ENCODE measurements around the gene PXYLP1.

The PXYLP1 gene

GRCh38 chr3:141307351-141308059, 75.9 kb downstream of the PXYLP1 start:
- no peak for TF ChIP-seq FOXM1 (IDR thresholded peaks at IDR 0.05; ENCODE audit: borderline replicate concordance, low read depth)
- no peak for TF ChIP-seq ZBTB7A (IDR thresholded peaks at IDR 0.05; ENCODE audit: low read depth)

- TF ChIP-seq TAF1 (IDR thresholded peaks at IDR 0.05; ENCODE audit: low read depth) (no peak), NFIC (IDR thresholded peaks at IDR 0.05) (no peak), EP300 (IDR thresholded peaks at IDR 0.05; ENCODE audit: borderline replicate concordance) (no peak), EGR1 (IDR thresholded peaks at IDR 0.05) (no peak), CEBPB (IDR thresholded peaks at IDR 0.05) (no peak), CREB1 (IDR thresholded peaks at IDR 0.05; ENCODE audit: low read depth) (no peak), YY1 (IDR thresholded peaks at IDR 0.05; ENCODE audit: low read depth) (no peak), REST (IDR thresholded peaks at IDR 0.05; ENCODE audit: low read depth) (no peak), MAX (IDR thresholded peaks at IDR 0.05) (no peak), FOXM1 (IDR thresholded peaks at IDR 0.05; ENCODE audit: borderline replicate concordance, low read depth) (no peak), TCF12 (IDR thresholded peaks at IDR 0.05; ENCODE audit: low read depth) (no peak), TEAD4 (IDR thresholded peaks at IDR 0.05) (no peak), RAD21 (IDR thresholded peaks at IDR 0.05; ENCODE audit: low read depth) (0 out of 2 replicates have a peak, but pooled peaks have one; percentile 4), ZBTB7A (IDR thresholded peaks at IDR 0.05; ENCODE audit: low read depth) (no peak)
- TF ChIP-seq, protein P1, sequence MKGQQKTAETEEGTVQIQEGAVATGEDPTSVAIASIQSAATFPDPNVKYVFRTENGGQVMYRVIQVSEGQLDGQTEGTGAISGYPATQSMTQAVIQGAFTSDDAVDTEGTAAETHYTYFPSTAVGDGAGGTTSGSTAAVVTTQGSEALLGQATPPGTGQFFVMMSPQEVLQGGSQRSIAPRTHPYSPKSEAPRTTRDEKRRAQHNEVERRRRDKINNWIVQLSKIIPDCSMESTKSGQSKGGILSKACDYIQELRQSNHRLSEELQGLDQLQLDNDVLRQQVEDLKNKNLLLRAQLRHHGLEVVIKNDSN (IDR thresholded peaks at IDR 0.05), result peak; percentile 69
Observed at GRCh38 chr3:141308588-141309218, 77.1 kb downstream of the PXYLP1 start.

- no peak for TF ChIP-seq CREB1 (IDR thresholded peaks at IDR 0.05; ENCODE audit: low read depth)
- no peak for TF ChIP-seq EGR1 (IDR thresholded peaks at IDR 0.05)
- TF ChIP-seq CEBPB (IDR thresholded peaks at IDR 0.05), result no peak
- no peak for TF ChIP-seq RAD21 (IDR thresholded peaks at IDR 0.05; ENCODE audit: low read depth)
- no peak for TF ChIP-seq TEAD4 (IDR thresholded peaks at IDR 0.05)
- TF ChIP-seq TAF1 (IDR thresholded peaks at IDR 0.05; ENCODE audit: low read depth), result no peak
- TF ChIP-seq REST (IDR thresholded peaks at IDR 0.05; ENCODE audit: low read depth), result no peak
- TF ChIP-seq, protein P1 (IDR thresholded peaks at IDR 0.05), result no peak
- TF ChIP-seq TCF12 (IDR thresholded peaks at IDR 0.05; ENCODE audit: low read depth), result no peak
- TF ChIP-seq EP300 (IDR thresholded peaks at IDR 0.05; ENCODE audit: borderline replicate concordance), result no peak
Observed at GRCh38 chr3:141311170-141311495, 79.5 kb downstream of the PXYLP1 start.

GRCh38 chr3:141311496-141312353, 80.1 kb downstream of the PXYLP1 start:
- TF ChIP-seq TAF1 (IDR thresholded peaks at IDR 0.05; ENCODE audit: low read depth) (peak; percentile 81), MAX (IDR thresholded peaks at IDR 0.05) (peak; percentile 82), CREB1 (IDR thresholded peaks at IDR 0.05; ENCODE audit: low read depth) (peak; percentile 61), CEBPB (IDR thresholded peaks at IDR 0.05) (0 out of 2 replicates have a peak, but pooled peaks have one; percentile 34), FOXM1 (IDR thresholded peaks at IDR 0.05; ENCODE audit: borderline replicate concordance, low read depth) (no peak), EP300 (IDR thresholded peaks at IDR 0.05; ENCODE audit: borderline replicate concordance) (no peak), NFIC (IDR thresholded peaks at IDR 0.05) (no peak), TCF12 (IDR thresholded peaks at IDR 0.05; ENCODE audit: low read depth) (peak; percentile 75), EGR1 (IDR thresholded peaks at IDR 0.05) (no peak), RAD21 (IDR thresholded peaks at IDR 0.05; ENCODE audit: low read depth) (peak; percentile 80), YY1 (IDR thresholded peaks at IDR 0.05; ENCODE audit: low read depth) (peak; percentile 71), ZBTB7A (IDR thresholded peaks at IDR 0.05; ENCODE audit: low read depth) (no peak)
- TF ChIP-seq, protein P1 (IDR thresholded peaks at IDR 0.05), result no peak
